Cardiac muscle cell (in vitro differentiated cells and primary cell): Measurements from ENCODE around the gene RTF2. TPM values are rescaled to one million over a fixed set of nuclear protein-coding genes. Genes with fewer than 3 reads are reported as not detected.

Source experiments
- DNase-seq, 2 donors: peaks; one replicate each; pipeline versions ENCODE4 v3.0.0 to v3.0.0-alpha.2; 2010 to 2017; ENCODE audit warnings: low read depth in 1 of 2, low spot score in 1 of 2
- H3K27ac ChIP-seq: fragments of 200-600 bp; sonication (generic); 2 replicates; pipeline ENCODE4 v1.5.1; 2016
- H3K27me3 ChIP-seq: fragments of 200-600 bp; sonication (generic); 2 replicates; pipeline ENCODE4 v1.6.0; 2016; ENCODE audit warnings: control low read depth
- H3K36me3 ChIP-seq: fragments of 200-600 bp; sonication (generic); 2 replicates; pipeline ENCODE4 v1.5.1; 2016; ENCODE audit warnings: control low read depth
- H3K4me1 ChIP-seq: fragments of 200-600 bp; sonication (generic); 2 replicates; pipeline ENCODE4 v1.8.1; 2017; ENCODE audit warnings: low read depth, mild to moderate bottlenecking, mixed run types
- H3K4me3 ChIP-seq: fragments of 200-600 bp; sonication (generic); 2 replicates; pipeline ENCODE4 v1.5.1; 2016; ENCODE audit warnings: mild to moderate bottlenecking
- H3K9me3 ChIP-seq: fragments of 200-600 bp; sonication (generic); 2 replicates; pipeline ENCODE4 v1.5.1; 2017; ENCODE audit warnings: low read depth, mild to moderate bottlenecking, control low read depth
- polyA plus RNA-seq: library from polyadenylated mRNA; unstranded; fragments of >200 nt; fragmentation: Nextera tagmentation; extraction: Ambion mirVana; gene quantifications from 2 replicates; pipeline ENCODE4 v1.2.1, GENCODE V29; 2016
- total RNA-seq: library from RNA; depleted of rRNA; stranded (reverse); fragments of >200 nt; gene quantifications from 2 replicates; pipeline ENCODE4 v1.2.3, GENCODE V29; 2016
- TF ChIP-seq, protein P1 (sequence below): IDR thresholded peaks from 2 replicates; pipeline ENCODE4 v1.5.1; 2012; ENCODE audit warnings: low read depth, mild to moderate bottlenecking, low read length

Gene RTF2
- total and polyA plus RNA-seq, 2 experiments from 2014 or later = 58.2 to 139 TPM

DNA sequence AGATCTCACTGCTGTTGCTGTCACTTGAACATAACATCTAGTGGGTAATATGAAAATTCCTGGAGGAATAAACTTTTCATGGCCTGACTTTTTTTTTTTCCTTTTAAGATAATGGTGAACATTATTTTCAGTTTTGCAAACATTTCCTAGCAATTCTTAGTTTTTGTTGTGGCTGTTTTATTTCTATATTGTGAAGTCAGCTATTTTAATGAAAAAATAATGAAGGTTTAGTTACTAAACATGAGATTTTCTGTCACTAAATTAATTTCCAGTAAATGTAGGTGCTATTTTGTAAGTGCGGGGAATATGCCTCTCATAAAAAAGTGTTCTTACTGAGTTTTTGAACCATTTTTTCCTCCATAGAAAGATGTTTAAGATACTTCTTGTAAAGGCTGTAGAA is 32.7 kb downstream of the RTF2 start:
- DNase-seq = no peak
- H3K27me3 ChIP-seq = no peaks in the 10 kb centered on the region
- H3K36me3 ChIP-seq = no peaks in the 10 kb centered on the region
- H3K27ac ChIP-seq = no peak overlapping the region
- no peaks in the 10 kb centered on the region for H3K4me1 ChIP-seq
- TF ChIP-seq, protein P1, sequence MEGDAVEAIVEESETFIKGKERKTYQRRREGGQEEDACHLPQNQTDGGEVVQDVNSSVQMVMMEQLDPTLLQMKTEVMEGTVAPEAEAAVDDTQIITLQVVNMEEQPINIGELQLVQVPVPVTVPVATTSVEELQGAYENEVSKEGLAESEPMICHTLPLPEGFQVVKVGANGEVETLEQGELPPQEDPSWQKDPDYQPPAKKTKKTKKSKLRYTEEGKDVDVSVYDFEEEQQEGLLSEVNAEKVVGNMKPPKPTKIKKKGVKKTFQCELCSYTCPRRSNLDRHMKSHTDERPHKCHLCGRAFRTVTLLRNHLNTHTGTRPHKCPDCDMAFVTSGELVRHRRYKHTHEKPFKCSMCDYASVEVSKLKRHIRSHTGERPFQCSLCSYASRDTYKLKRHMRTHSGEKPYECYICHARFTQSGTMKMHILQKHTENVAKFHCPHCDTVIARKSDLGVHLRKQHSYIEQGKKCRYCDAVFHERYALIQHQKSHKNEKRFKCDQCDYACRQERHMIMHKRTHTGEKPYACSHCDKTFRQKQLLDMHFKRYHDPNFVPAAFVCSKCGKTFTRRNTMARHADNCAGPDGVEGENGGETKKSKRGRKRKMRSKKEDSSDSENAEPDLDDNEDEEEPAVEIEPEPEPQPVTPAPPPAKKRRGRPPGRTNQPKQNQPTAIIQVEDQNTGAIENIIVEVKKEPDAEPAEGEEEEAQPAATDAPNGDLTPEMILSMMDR = no peak
- H3K4me3 ChIP-seq = no peak overlapping the region
- H3K9me3 ChIP-seq = no peaks in the 10 kb centered on the region

DNA sequence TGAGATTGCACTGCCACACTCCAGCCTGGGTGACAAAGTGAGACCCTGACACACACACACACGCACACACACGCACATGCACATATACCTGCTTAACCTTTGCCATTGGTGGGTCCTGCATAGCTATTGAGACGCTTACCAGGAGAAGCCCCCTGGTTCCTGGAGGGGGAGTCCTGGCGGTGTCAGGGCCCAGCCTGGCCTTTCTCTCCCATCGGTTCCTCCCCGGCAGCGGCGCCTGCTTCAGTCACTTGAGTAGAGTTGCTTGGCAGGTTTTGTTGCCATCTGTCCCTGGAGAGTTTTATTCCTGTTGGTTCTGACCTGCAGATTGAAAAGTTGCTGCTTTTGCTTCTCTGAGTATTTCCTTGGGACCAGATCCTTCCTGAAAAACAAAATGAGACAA is 35.5 kb downstream of the RTF2 start:
- TF ChIP-seq, protein P1 = no peak
- H3K27me3 ChIP-seq = no peaks in the 10 kb centered on the region
- H3K9me3 ChIP-seq = no peaks in the 10 kb centered on the region
- no peaks in the 10 kb centered on the region for H3K4me1 ChIP-seq
- H3K36me3 ChIP-seq = no peaks in the 10 kb centered on the region
- H3K4me3 ChIP-seq = no peak overlapping the region
- no peak overlapping the region for H3K27ac ChIP-seq
- DNase-seq = no peak

DNA sequence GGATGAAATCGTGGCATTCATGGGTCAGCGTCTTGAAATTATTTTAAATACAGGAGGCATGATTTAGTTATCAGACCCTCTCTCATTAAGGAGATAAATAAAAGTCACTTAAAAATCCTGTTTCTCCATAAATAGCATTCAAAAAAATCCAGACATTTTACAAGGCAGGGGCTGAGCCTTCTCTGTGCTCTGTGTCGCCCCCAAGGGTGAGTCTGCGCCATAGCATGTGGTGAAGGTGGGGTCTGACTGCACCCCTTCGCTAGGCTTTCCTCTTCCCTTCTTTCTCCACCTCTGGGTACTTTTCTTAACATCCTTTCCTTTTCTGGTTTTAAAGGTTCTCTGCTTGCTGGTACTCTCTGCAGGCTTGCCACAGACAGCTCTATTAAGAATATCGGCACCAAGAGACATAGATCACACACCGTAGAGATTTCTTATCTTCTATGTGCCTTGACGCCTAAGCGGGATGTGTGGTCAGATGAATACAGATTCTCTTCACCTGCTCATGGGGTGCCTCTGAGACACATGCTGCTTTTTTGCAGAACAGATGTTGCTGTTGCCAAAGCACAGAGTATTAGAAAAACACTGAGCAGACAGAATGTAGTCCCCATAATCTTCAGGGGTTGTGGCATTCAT is 36.1 kb downstream of the RTF2 start:
- Histone ChIP-seq H3K36me3 (no peaks in the 10 kb centered on the region), H3K27ac (no peak overlapping the region), H3K9me3 (no peaks in the 10 kb centered on the region), H3K4me3 (no peak overlapping the region), H3K27me3 (no peaks in the 10 kb centered on the region), H3K4me1 (no peaks in the 10 kb centered on the region)
- peak; percentile 6 to 8 for DNase-seq
- TF ChIP-seq, protein P1 = peak; percentile 57

DNA sequence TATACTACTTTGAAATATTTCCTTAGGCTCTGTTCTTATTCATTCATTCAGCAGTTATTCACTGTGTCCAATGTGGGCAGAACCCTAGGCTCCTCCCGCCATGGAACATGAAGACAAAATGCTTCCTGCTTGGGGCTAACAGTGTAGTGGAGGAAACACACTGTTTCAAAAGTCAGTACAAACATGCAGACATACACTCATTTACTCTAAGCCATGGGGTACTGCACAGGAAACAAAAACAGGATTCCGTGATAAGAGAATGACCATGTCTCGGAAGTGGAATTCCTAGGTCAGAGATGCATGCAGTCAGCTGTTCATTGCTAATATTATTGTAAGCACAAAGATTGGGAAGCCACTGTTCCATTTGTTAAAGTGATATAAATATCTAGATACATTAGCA is 37.7 kb downstream of the RTF2 start:
- no peak overlapping the region for H3K4me3 ChIP-seq
- H3K27me3 ChIP-seq = no peaks in the 10 kb centered on the region
- H3K27ac ChIP-seq = no peak overlapping the region
- no peaks in the 10 kb centered on the region for H3K4me1 ChIP-seq
- TF ChIP-seq, protein P1 = no peak
- no peaks in the 10 kb centered on the region for H3K36me3 ChIP-seq
- DNase-seq = peak in 1 of 2 donors; percentile 46
- no peaks in the 10 kb centered on the region for H3K9me3 ChIP-seq

DNA sequence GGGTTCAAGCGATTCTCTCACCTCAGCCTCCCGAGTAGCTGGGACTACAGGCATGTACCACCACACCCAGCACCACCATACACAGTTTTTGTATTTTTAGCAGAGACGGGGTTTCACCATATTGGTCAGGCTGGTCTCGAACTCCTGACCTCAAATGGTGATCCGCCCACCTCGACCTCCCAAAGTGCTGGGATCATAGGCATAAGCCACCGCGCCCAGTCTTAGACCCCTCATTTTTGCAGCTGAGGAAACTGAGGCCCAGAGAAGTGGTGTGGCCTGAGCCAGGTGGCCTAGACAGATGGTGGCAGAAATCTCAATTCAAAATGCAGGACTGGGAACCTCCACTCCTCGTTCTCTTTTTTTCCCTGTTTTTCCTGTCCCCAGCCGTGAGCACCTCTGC is 43.5 kb downstream of the RTF2 start:
- Histone ChIP-seq H3K4me3 (no peak overlapping the region), H3K36me3 (peaks cover 1% of the 10 kb centered on the region), H3K27ac (no peak overlapping the region), H3K9me3 (no peaks in the 10 kb centered on the region), H3K4me1 (no peaks in the 10 kb centered on the region), H3K27me3 (no peaks in the 10 kb centered on the region)
- TF ChIP-seq, protein P1 = no peak
- DNase-seq = no peak
